Left ventricle myocardium superior (tissue), 1 donor: ENCODE data around the gene SMIM7. TPM values are rescaled to one million over a fixed set of nuclear protein-coding genes. Genes with fewer than 3 reads are reported as not detected.
"Not testable (repeated sequence)": the region's sequence is repeated elsewhere in the genome, so short reads cannot be mapped to it uniquely, and the experiment has no call there.

ENCODE experiments used
- ATAC-seq: fragments of 200-7000 bp; cut with Tn5 transposase; one replicate; pipeline ENCODE4 v1.9.1; 2020; ENCODE audit warnings: mild to moderate bottlenecking, moderate library complexity
- DNase-seq: peaks from one replicate; pipeline ENCODE4 v3.0.0-alpha.2; 2020
- intact Hi-C: fragments of 100-400 bp; cut with micrococcal nuclease; formaldehyde crosslinking; loops from one replicate; pipeline ENCODE4 v1.11.0; 2022
- long read RNA-seq: library from polyadenylated mRNA; unstranded; transcript quantifications from one replicate; pipeline ENCODE4 v2.0.0, GENCODE V29; 2021
- total RNA-seq: library from RNA; stranded (reverse); fragmentation: NEBNext Ultra II Directional; extraction: Animal tissue kit (Norgen Biotek cat#: 25700); gene quantifications from one replicate; pipeline ENCODE4 v1.2.1, GENCODE V29; 2021
- donor health status: DM: no; HTN: yes; CAD: no; lungs with severe emphysema.

Gene SMIM7
- total RNA-seq: 32.5 TPM
- long read RNA-seq, transcript SMIM7-214 (4 exons, 1,075 nt): minor isoform, 13 of 63 reads
- long read RNA-seq, transcript SMIM7-208 (5 exons, 2,776 nt): major isoform, 27 of 63 reads
- long read RNA-seq, partial matches to known transcripts: 3 of 63 reads
- long read RNA-seq, other reads (novel, unspliced or antisense): 12 of 63 reads

DNA sequence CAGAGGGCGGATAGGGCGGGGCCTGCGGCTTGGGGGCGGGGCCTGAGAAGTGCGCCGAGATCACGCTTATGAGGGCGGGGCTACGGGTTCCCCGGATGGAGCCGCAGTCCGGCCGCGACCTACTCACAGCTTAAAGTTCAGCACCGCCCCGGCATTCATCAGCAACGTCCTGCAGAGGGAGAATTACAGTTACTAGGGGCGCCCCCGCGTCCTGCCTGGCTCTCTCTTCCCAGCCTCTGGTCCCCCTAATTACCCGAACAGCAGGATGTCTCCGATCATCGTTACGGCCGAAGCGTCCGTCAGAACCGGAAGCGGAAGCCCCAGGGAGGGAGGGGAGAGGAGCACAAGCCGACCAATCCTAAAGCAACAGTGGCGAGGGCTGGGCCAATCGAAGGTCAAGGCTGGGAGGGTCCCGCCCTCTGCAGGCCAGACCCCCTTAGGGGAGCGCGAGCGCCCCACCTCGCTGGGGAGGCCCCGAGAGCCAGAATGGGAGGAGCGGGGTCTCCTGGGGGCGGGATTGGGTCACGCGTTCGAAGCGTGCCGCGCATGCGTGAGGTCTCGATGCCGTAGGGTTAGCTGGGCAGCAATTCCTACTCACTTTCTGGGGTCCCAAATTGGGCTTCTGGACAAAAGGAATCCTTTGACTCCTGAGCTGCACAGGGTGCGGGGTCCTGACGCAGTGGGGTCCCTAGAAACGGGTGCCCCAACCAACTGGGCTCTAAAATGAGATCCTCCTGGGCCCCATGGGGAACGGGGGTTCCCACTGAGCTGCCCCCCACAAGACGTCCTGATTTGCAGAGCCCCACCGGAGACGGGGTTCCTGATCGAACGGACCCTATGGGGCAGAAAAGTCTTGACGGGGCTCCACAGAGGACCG, at the start of gene SMIM7:
Gene SMIM7 (minus strand): TSS at position 313 of the 877 bp plus-strand sequence. CDS start 34 bp downstream, at position 279.
- ATAC-seq (peak; percentile 96), DNase-seq (peak; percentile 99)
- intact Hi-C loops: no loop called here

DNA sequence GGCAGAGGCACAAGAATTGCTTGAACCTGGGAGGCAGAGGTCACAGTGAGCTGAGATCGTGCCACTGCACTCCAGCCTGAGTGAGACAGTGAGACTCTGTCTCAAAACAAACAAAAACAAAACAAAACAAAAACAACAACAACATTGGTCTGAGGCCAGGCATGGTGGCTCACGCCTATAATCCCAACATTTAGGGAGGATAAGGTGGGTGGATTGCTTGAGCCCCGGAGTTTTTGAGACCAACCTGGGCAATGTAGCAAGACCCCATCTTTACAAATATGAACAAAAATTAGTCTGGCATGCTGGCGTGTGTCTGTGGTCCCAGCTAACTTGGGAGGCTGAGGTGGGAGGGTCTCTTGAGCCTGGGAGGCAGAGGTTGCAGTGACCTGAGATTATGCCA, 43.7 kb upstream of the SMIM7 start:
- ATAC-seq: no peak
- intact Hi-C loops: no loop called here
- no peak for DNase-seq

DNA sequence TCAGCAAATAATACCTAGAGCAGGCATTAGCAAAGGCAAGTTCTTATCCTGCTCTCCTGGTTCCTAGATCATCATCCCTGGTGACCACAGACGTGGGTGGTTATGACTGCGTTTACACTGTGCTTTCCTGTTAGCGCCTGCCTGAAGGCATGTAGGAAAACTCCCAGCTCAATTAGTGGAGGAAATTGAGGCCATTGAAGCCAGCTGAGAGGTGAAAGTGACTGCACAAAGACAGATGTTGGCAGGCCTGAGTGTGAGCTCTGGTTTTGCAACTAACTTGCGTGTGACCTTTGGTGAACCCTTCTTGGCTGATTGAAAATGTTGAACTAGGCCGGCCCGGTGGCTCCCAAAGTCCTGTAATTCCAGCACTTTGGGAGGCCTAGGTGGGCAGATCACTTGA, 42.2 kb upstream of the SMIM7 start:
- intact Hi-C loops: no loop called here
- DNase-seq (peak; percentile 58), ATAC-seq (peak; percentile 81)

DNA sequence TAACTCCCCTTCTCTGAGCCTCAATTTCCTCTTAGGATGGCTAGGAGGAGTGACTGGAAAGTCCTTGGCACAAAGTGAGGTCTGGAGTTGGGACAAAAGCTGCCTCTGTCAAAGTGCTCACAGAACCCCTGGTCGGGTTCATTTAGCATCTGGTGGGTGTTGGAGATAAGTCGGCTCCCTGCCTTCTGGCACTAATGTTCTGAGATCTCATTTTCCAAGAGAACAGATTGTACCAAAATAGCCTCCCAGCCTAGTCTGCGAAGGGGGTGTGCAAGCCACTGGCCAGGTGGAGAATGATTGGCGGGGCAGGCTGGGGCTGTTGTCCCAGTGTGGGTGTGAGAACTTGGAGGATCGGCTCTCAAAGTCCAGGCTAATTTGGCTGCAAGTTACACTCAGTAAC, 39.0 kb upstream of the SMIM7 start:
- ATAC-seq (peak; percentile 88), DNase-seq (peak; percentile 70)
- intact Hi-C loops: no loop called here

DNA sequence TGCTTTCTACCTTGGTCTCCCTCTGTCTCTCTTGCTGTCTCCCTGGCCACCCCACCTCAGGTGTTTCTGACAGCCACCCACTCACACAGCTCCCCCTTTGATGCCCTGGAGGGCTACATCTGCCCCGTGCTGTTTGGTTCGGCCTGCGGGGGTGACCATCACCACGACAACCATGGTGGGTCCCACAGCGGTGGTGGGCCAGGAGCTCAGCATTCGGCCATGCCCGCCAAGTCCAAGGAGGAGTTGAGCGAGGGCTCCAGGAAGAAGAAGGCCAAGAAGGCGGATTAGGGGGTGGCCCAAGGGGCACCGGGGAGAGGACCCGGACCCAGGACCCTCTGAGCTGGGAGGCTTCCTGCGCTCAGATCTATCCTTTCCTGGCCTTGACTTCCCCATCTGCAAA, 28.1 kb upstream of the SMIM7 start:
- DNase-seq (no peak), ATAC-seq (no peak)
- intact Hi-C loops: no loop called here

DNA sequence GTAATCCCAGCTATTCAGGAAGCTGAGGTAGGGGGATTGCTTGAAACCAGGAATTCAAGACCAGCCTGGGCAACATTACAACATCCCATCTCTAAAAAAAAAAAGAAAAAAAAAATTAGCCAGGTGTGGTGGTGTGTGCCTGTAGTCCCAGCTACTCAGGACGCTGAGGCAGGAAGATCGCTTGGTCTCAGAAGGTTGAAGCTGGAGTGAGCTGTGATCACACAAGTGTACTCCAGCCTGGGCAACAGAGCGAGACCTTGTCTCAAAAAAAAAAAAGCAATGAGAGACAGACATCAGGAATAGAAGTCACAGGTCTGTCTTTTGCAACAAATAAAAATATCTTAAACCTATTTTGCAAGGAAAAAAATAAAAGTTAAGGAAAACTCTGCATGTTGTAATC, 24.3 kb upstream of the SMIM7 start:
- DNase-seq: no peak
- no peak for ATAC-seq
- intact Hi-C loops: no loop called here

DNA sequence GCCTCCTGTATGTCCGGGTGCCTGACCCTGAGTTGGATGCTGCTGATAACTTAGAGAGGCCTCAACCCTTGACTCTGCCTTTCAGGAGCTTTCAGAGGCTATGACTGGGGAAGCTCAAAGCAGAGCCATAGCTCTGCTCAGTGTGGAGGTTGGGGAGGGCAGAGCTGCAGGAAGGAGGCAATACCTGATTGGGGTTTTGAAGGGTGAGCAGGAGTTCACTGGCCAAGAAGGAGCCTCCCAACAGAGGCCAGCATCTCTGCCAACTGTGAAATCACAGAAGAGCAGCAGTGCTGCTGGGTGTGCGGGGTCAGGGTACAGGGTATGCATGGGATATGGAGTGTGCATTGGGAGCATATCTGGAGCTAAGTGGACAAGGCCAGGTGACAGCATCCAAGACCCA, 22.6 kb upstream of the SMIM7 start:
- intact Hi-C loops: no loop called here
- ATAC-seq: no peak
- DNase-seq: no peak

DNA sequence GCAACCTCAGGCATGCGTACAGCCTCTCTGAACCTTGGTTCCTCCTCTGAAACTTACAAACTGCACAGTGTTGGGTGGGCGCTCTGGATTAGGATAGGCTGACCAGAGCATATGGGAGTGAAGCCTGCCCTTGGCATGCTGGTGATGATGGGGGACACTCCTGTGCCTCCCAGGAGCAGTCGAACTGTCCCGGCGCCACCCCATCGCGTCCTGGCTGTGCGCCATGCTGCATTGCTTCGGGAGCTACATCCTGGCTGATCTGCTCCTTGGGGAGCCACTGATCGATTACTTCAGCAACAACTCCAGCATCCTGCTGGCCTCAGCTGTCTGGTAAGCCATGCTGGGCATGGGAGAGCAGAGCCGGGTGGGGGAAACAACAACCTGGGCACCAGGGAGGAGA, 19.9 kb upstream of the SMIM7 start:
- ATAC-seq (no peak), DNase-seq (no peak)
- intact Hi-C loops: no loop called here

DNA sequence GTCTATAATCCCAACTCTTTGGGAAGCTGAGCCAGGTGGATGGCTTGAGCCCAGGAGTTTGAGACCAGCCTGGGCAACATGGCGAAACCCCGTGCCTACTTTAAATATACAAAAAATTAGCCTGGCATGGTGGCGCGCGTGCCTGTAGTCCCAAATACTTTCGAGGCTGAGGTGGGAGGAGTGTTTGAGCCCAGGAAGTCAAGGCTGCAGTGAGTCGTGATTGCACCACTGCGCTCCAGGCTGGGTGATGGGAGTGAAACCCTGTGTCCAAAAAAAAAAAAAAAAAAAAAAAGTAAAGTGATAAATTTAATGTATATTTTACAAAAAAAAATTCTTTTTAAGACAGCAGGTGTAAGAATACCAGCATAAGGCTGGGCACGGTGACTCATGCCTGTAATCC, 18.6 kb upstream of the SMIM7 start:
- DNase-seq (no peak), ATAC-seq (no peak)
- intact Hi-C loops: no loop called here

DNA sequence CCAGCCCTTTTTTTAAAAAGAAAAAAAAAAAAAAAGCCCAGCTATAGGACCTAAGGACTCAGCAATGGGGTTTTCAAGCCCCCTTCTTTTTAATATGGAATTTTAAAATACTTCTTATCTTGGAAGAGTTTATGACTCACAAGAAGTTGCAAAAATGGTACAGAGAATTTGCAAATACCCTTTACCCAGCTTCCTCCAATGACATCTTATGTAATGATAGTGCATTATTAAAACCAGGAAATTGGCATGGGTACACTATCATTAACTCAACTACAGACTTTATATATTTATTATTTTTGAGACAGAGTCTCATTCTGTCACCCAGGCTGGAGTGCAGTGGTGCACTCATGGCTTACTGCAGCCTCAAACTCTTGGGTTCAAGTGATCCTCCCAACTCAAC, 17.1 kb upstream of the SMIM7 start:
- intact Hi-C loops: no loop called here
- DNase-seq (no peak), ATAC-seq (no peak)

DNA sequence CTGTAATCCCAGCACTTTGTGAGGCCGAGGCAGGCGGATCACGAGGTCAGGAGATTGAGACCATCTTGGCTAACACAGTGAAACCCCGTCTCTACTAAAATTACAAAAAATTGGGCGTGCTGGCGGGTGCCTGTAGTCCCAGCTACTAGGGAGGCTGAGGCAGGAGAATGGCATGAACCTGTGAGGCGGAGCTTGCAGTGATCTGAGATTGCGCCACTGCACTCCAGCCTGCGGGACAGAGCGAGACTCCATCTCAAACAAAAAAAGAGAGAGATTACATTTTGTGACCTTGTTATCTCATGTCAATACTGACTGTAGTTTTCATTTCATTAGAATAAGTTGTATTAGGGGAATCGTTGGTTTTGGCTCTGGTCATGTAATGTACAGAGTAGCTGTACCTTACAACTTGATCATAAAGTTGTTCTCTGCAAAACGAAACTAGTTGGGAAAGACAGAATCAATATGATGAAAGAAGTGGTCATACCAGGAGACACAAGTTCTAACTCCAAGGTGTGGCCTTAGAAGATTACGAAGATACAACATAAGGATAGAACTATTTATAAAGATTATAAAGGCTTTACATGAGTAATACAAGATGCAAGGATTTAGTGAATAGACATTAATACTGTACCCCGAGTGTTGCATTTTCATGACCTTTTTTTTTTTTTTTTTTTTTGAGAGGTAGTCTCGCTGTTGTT, 16.3 kb upstream of the SMIM7 start:
- ATAC-seq: no peak
- intact Hi-C loops: no loop called here
- DNase-seq: no peak

DNA sequence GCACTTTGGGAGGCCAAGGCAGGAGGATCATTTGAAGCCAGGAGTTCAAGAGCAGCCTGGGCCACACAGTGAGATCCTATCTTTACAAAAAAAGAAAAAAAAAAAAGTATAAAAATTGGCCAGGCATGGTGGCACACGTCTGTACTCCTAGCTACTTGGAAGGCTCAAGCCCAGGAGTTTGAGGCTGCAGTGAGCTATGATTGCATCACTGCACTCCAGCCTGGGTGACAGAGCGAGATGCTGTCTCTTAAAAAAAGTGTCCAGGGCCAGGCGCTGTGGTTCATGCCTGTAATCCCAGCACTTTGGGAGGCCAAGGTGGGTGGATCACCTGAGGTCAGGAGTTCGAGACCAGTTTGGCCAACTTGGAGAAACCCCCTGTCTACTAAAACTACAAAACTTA, 13.9 kb upstream of the SMIM7 start:
- ATAC-seq, intact Hi-C loops, DNase-seq: not testable (repeated sequence)

DNA sequence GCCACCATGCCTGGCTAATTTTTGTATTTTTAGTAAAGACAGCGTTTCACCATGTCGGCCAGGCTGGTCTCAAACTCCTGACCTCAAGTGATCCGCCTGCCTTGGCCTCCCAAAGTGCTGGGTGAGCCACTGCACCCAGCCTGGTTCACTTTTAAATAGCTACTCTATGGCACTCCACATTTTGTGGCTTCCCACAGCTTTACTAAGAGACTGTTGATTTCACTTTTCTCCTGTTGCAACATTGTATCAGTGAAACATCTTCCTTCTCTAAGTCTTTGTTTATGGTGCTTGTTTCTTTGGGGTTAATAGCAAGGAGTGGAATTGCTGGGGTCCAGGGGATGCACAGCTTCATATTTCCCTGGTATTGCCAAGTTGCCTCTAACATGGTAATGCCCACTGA, 13.3 kb upstream of the SMIM7 start:
- no peak for ATAC-seq
- no peak for DNase-seq
- intact Hi-C loops: no loop called here

DNA sequence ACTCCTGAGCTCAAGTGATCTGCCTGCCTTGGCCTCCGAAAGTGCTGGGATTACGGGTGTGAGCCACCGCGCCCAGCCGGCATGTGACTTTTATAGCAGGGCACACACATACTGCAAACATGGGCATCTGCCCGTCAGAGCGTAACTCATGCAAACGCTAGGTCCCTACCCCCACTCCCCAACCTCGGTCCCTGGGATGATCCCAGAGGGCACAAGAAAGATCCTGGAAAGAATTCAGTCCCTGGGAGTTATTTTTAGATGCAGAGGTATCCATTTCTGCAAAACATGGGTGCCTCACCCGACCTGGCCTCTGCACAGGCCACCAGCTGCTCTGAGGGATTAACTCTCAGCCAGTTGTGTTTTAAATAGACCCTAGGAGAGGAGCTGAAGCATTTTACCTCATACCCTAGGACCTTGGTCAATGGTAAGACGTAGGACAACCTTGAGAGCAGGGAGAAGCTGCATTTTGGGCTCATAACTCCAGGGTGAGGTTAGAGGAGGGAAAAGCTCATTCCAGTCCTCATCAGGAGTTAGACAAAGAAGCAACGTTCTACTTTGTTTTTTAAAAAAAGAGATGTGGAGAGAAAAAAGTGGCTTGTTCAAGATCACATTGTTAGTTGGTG, 11.8 kb upstream of the SMIM7 start:
- ATAC-seq (peak; percentile 95), DNase-seq (peak; percentile 65)
- intact Hi-C loops: no loop called here

DNA sequence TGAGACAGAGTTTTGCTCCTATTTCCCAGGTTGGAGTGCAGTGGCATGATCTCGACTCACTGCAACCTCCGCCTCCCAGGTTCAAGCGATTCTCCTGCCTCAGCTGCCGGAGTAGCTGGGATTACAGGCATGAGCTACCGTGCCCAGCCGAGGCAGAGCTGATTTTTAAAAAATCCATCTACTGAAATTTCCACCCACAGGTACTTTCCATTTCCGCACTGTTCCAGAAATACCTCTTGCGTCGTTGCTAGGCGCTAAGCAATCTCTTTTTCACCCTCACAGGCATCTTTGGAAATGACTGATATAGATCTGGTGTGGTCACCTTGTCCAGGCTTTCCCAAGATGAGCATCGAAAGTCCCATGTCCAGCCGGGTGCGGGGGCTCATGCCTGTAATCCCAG, 10.3 kb upstream of the SMIM7 start:
- no peak for DNase-seq
- ATAC-seq: no peak
- intact Hi-C loops: no loop called here

DNA sequence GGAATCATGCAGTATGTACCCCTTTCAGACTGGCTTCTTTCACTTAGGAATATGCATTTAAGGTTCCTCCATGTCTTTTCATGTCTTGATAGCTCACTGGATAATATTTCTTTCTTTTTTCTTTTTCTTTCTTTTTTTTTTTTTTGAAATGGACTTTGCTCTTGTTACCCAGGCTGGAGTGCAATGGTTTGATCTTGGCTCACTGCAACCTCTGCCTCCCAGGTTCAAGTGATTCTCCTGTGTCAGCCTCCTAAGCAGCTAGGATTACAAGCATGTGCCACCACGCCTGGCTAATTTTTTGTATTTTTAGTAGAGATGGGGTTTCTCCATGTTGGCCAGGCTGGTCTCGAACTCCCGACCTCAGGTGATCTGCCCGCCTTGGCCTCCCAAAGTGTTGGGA, 8.8 kb upstream of the SMIM7 start:
- ATAC-seq, intact Hi-C loops, DNase-seq: not testable (repeated sequence)

DNA sequence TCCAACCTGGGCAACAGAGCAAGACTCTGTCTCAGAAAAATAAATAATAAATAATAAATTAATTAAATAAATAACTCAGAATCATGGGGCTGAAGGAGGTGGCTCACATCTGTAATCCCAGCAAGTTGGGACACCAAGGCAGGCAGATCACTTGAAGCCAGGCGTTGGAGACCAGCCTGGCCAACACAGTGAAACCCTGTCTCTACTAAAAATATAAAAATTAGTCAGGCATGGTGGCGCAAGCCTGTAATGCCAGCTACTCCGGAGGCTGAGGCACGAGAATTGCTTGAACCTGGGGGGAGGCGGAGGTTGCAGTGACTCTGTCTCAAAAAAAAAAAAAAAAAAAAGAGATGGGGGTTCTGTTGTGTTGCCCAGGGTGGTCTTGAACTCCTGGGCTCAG, 8.2 kb upstream of the SMIM7 start:
- ATAC-seq (no peak), DNase-seq (no peak)
- intact Hi-C loops: no loop called here

DNA sequence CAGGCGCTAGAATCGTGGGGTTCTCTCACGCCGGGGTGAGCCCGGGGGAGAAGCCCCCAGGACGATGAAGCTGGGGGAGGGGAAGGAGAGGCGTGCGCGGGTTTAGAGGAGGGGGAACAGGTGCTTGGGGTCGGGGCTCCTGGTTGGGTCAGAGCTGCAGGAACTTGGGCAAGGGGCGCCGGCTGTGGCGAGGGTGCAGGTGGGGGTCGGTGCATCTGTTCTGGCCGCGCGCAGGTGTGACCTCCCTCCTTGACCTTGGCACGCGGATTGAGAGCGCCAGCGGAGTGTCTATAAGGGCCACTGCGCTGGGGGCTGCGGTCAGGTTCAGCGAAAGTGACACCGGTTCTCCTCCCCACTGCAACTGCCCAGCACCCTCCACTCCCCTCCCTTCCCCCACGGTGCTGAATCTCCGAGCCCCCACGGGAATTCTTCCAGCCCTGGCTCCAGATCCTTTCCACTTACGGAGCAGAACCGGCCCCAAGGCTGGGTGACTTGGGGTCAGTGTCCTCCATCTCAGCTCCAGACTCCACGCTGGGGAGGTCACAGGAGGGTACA, 1.6 kb upstream of the SMIM7 start:
- intact Hi-C loops: no loop called here
- ATAC-seq: peak; percentile 28
- DNase-seq: peak; percentile 76

DNA sequence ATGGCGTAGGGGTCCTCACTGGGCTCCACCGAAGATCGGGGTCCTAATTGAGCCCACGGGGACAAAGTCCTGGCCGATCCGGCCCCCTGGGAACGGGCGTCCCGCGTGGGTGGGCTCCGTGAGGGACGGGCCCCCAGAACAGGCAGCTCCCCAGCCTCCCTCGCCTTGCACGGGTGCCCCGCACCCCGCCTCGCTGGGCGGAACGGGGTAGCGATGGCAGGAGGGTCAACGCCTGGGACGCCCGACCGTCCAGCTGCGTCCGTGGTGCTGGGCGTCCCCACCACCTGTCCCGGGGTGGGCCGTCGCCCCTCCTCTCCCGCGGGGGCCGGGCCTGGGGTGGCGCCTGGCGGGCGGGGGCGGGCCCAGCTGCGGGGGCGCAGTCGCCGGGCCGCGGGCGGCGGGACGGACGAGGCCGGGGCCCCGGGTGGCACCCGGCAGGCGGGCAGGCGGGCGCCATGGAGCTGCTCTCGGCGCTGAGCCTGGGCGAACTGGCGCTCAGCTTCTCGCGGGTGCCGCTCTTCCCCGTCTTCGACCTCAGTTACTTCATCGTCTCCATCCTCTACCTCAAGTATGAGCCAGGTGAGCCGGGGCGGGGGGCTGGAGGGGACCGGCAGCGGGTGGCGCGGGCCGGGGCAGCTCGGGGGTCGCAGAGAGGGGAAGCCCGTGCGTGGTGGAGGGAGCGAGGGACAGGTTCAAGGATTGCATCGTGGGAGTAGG, 977 bp upstream of the SMIM7 start, which contains the start of gene TMEM38A:
Gene TMEM38A (plus strand): TSS at position 377 of the 717 bp plus-strand sequence. CDS start 79 bp downstream, at position 456.
- intact Hi-C loops: no loop called here
- DNase-seq (peak; percentile 80), ATAC-seq (peak; percentile 70)
